Stimulated activated CD4-positive, alpha-beta T cell treated with anti-CD3 and anti-CD28 coated beads, TNF-alpha, amount 100 ng/mL, for 24 hours (primary cell): ENCODE measurements around the gene KLHL2.

ENCODE experiments used
- DNase-seq, 3 experiments: peaks; one replicate each; pipeline ENCODE4 v3.0.0-alpha.2; 2020; ENCODE audit warnings: low read depth in 3 of 3

KLHL2 gene

DNA sequence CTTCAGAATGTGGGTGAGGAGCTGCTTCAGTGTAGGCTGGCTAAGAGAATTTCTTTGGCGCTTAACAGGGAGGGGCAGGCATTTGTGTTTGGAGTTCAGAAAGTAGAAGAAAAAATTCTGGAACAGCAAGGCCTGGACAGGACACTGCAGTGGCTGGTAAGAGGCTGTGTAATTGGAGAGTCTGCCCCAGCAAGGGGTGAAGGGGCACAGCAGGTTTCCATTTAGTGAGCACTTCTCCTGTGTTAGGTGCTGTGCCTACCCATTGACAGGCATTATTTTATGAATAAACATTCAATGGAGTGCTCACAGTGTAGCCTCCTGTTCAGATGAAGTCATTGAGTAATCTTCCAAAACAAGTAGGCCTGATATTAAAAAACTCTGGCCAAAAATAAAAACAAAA, 160.8 kb downstream of the KLHL2 start:
- no peak for DNase-seq

GRCh38 chr4:165368567-165368966, 161.2 kb downstream of the KLHL2 start:
- no peak for DNase-seq

GRCh38 chr4:165369522-165369921, 162.2 kb downstream of the KLHL2 start:
- no peak for DNase-seq

DNA sequence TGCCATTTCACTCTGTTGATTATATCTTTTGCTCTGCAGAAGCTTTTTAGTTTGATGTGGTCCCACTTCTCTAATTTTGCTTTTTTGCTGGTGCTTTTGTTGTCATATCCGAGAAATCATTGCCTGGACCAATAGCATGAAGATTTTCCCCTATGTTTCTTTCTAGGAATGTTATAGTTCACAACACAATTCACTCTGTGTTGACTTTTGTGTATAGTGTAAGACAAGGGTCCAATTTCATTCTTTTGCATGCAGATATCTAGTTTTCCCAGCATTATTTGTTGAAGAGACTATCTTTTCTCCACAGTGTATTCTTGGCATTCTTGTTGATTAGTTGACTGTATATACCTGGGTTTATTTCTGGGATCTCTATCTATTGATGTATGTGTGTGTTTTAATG, 163.2 kb downstream of the KLHL2 start:
- no peak for DNase-seq
